Measurements from ENCODE around the gene GGTLC1. TPM values are rescaled to one million over a fixed set of nuclear protein-coding genes. Genes with fewer than 3 reads are reported as not detected.
A peak's percentile ranks its signal among the peaks of the same experiment; 100 is the strongest.

Gene GGTLC1
- total RNA-seq (not detected), polyA plus RNA-seq (not detected)
- long read RNA-seq, donor 1 = 0 reads
- long read RNA-seq, donor 2 = 0 reads
- long read RNA-seq, donor 3 = 0 reads
- long read RNA-seq, donor 4 = 0 reads
- long read RNA-seq, donor 5 = 0 reads
- long read RNA-seq, donor 6 = 0 reads
- long read RNA-seq, donor 7 = 0 reads
- long read RNA-seq, donor 8 = 0 reads
- long read RNA-seq, donor 9 = 0 reads
- long read RNA-seq, donor 10 = 0 reads

DNA sequence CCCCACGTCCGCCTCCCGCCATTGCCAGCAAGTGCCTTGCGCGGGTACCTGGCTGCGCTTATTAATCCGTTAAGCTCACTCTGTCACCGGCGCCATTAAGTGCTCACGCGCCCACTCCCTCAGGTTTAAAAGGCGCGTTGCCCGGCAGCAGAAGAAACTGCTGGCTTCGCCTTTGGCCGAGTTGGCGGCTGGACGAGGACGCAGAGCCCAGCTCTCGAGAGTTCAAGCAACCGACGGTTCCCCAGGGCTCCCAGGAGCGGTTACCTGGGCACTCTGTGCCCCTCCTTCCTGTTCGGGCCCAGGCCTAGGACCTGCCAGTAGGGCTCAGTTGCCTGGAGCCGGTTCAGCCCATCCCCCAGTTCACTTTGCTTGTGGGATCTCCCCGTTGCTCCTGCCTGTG lies at the start of gene GGTLC1:
Gene GGTLC1 (minus strand): TSS at position 219 of the 400 bp plus-strand sequence. CDS start 2,168 bp downstream, outside the sequence.
- Histone ChIP-seq H3K4me1 (no peaks in the 10 kb centered on the region), H3K9me3 (no peaks in the 10 kb centered on the region), H3K36me3 (no peaks in the 10 kb centered on the region), H3K4me3 (no peak within 1 kb of the TSS), H3K27me3 (no peaks in the 10 kb centered on the region), H3K27ac (no peak within 1 kb of the TSS)
- WGBS, 5 donors = 89 to 95% (median 90%) methylated on average over 23 to 25 of the region's 26 CpGs
- peak in 1 of 2 donors; percentile 13 for DNase-seq
- TF ChIP-seq POLR2A (IDR thresholded peaks at IDR 0.05) = no peak
- TF ChIP-seq POLR2AphosphoS5 (IDR thresholded peaks at IDR 0.05) = no peak
- TF ChIP-seq, protein P1, sequence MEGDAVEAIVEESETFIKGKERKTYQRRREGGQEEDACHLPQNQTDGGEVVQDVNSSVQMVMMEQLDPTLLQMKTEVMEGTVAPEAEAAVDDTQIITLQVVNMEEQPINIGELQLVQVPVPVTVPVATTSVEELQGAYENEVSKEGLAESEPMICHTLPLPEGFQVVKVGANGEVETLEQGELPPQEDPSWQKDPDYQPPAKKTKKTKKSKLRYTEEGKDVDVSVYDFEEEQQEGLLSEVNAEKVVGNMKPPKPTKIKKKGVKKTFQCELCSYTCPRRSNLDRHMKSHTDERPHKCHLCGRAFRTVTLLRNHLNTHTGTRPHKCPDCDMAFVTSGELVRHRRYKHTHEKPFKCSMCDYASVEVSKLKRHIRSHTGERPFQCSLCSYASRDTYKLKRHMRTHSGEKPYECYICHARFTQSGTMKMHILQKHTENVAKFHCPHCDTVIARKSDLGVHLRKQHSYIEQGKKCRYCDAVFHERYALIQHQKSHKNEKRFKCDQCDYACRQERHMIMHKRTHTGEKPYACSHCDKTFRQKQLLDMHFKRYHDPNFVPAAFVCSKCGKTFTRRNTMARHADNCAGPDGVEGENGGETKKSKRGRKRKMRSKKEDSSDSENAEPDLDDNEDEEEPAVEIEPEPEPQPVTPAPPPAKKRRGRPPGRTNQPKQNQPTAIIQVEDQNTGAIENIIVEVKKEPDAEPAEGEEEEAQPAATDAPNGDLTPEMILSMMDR (IDR thresholded peaks at IDR 0.05) = no peak
- TF ChIP-seq EP300 (IDR thresholded peaks at IDR 0.05) = no peak
- intact Hi-C loops (cut with DNase I; ENCODE audit: low total_unique reads) = no loop called here

DNA sequence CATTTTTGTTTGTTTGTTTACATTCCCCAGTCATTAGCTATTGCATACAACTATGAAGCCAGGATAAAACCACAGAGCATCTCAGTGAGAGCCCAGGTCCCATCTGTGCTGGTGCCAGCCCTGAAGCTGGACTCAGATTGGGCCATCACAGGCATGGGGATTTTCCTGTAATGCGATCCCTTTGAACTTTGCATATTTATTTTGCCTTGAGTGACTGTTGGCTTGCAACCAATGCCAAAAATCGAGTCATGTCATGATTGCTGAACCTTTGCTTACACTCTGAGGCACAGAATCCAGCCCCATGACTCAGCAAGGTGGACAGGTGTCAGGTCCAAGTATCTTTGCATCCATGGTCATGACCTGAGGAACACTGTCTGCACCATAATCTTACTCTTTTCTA lies 46.2 kb upstream of the GGTLC1 start:
- Histone ChIP-seq H3K27ac (no peak overlapping the region), H3K36me3 (no peaks in the 10 kb centered on the region), H3K9me3 (no peaks in the 10 kb centered on the region), H3K4me3 (no peak overlapping the region), H3K27me3 (no peaks in the 10 kb centered on the region), H3K4me1 (no peaks in the 10 kb centered on the region)
- intact Hi-C loops (cut with DNase I; ENCODE audit: low total_unique reads) = no loop called here
- no peak for DNase-seq
- 28 to 62% (median 43%) methylated on average over 2 of the region's 2 CpGs for WGBS, 5 donors
- TF ChIP-seq EP300 (IDR thresholded peaks at IDR 0.05) = no peak
- TF ChIP-seq, protein P1 (IDR thresholded peaks at IDR 0.05) = no peak
- no peak for TF ChIP-seq POLR2AphosphoS5 (IDR thresholded peaks at IDR 0.05)
- TF ChIP-seq POLR2A (IDR thresholded peaks at IDR 0.05) = no peak

GRCh38 chr20:24033565-24033964 lies 45.0 kb upstream of the GGTLC1 start:
- no peak for TF ChIP-seq POLR2A (IDR thresholded peaks at IDR 0.05)
- TF ChIP-seq EP300 (IDR thresholded peaks at IDR 0.05) = no peak
- TF ChIP-seq, protein P1 (IDR thresholded peaks at IDR 0.05) = no peak
- TF ChIP-seq POLR2AphosphoS5 (IDR thresholded peaks at IDR 0.05) = no peak
- Histone ChIP-seq H3K4me3 (no peak overlapping the region), H3K27ac (no peak overlapping the region), H3K9me3 (no peaks in the 10 kb centered on the region), H3K36me3 (no peaks in the 10 kb centered on the region), H3K27me3 (no peaks in the 10 kb centered on the region), H3K4me1 (no peaks in the 10 kb centered on the region)
- WGBS, 5 donors = 78 to 90% (median 82%) methylated on average over 3 of the region's 3 CpGs
- no peak for DNase-seq
- intact Hi-C loops (cut with DNase I; ENCODE audit: low total_unique reads) = no loop called here

GRCh38 chr20:24033151-24033550 lies 44.6 kb upstream of the GGTLC1 start:
- no peaks in the 10 kb centered on the region for H3K9me3 ChIP-seq
- intact Hi-C loops (cut with DNase I; ENCODE audit: low total_unique reads) = no loop called here
- H3K27me3 ChIP-seq = no peaks in the 10 kb centered on the region
- no peaks in the 10 kb centered on the region for H3K36me3 ChIP-seq
- DNase-seq = no peak
- TF ChIP-seq EP300 (IDR thresholded peaks at IDR 0.05) (no peak), POLR2AphosphoS5 (IDR thresholded peaks at IDR 0.05) (no peak), POLR2A (IDR thresholded peaks at IDR 0.05) (no peak)
- TF ChIP-seq, protein P1 (IDR thresholded peaks at IDR 0.05) = no peak
- no peak overlapping the region for H3K4me3 ChIP-seq
- no peak overlapping the region for H3K27ac ChIP-seq
- H3K4me1 ChIP-seq = no peaks in the 10 kb centered on the region
